ENCODE results near the gene DHX9. TPM values are rescaled to one million over a fixed set of nuclear protein-coding genes. Genes with fewer than 3 reads are reported as not detected.

Gene DHX9
- total and polyA plus RNA-seq, 4 experiments from 2014 or later = 100 to 222 (median 165) TPM

DNA sequence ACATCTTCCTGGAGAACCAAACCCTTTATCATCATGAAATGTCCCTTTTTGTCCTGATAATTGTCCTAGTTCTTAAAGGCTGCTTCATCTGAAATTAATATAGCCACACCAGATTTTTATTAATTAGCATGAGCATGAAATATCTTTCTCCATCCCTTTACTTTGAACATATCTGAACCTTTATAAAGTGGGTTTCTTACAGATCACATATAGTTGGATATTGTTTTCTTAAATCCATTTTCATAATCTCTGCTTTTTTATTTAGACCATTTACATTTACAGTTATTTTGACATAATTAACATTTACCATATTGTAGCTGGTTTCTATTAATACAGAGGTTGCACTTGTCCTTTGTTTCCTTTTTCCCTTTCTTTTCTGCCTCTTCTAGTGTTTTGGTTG lies 96.6 kb downstream of the DHX9 start:
- intact Hi-C loops (cut with micrococcal nuclease) = no loop called here
- H3K4me1 Mint-ChIP-seq = no peaks in the 10 kb centered on the region

More for the DNA sequence above, 96.6 kb downstream of the DHX9 start:
- peaks cover 0 to 11% (median 8%) of the 10 kb centered on the region in 8 donors for H3K9me3 Mint-ChIP-seq
- Histone ChIP-seq H3K36me3 (ENCODE audit: insufficient read depth, low read length) (no peaks in the 10 kb centered on the region), H3K27ac (ENCODE audit: low read depth, low read length) (no peak overlapping the region), H3K27me3 (ENCODE audit: insufficient read depth, low read length) (no peaks in the 10 kb centered on the region), H3K9me3 (ENCODE audit: control insufficient read depth in 1 of 2, low read length in 2 of 2) (no peaks in the 10 kb centered on the region), H3K4me1 (ENCODE audit: insufficient read depth, low read length) (no peaks in the 10 kb centered on the region), H3K4me3 (ENCODE audit: low read length in 2 of 2) (no peak overlapping the region)
- H3K4me3 Mint-ChIP-seq = no peak overlapping the region
- H3K36me3 Mint-ChIP-seq = no peaks in the 10 kb centered on the region
- DNase-seq = no peak
- H3K27ac Mint-ChIP-seq = no peak overlapping the region
- POLR2A ChIA-PET (ENCODE audit: partially characterized antibody) = no interaction called here
- CTCF ChIA-PET (ENCODE audit: partially characterized antibody) = no interaction called here
- H3K27me3 Mint-ChIP-seq = peaks cover 13 to 15% of the 10 kb centered on the region in 2 donors

Other genes starting within 250 kb of the DHX9 start
- gene RGS16, start 235.0 kb upstream of the DHX9 start, total RNA-seq = 1 to 10 TPM; 1.3 to 1.4 TPM
- 1 to 10 TPM; 2.8 to 3.7 TPM for gene RGS16, start 235.0 kb upstream of the DHX9 start, polyA plus RNA-seq
- gene RGS8, start 154.8 kb upstream of the DHX9 start, total RNA-seq = not detected
- gene RGS8, start 154.8 kb upstream of the DHX9 start, polyA plus RNA-seq = not detected
- 1 to 10 TPM; 9.6 TPM for gene NPL, start 49.6 kb upstream of the DHX9 start, total RNA-seq
- 1 to 10 TPM; 3.5 to 5.7 TPM for gene NPL, start 49.6 kb upstream of the DHX9 start, polyA plus RNA-seq
- not detected for gene SHCBP1L, start 113.8 kb downstream of the DHX9 start, total RNA-seq
- gene SHCBP1L, start 113.8 kb downstream of the DHX9 start, polyA plus RNA-seq = not detected
- under 1 TPM; 0.49 to 0.50 TPM for gene LAMC1, start 184.1 kb downstream of the DHX9 start, total RNA-seq
- not detected for gene LAMC1, start 184.1 kb downstream of the DHX9 start, polyA plus RNA-seq

Data from CD4-positive, alpha-beta memory T cell (primary cell).